Head of caudate nucleus (tissue), 42 donors: ENCODE data around the gene PRPF6.

Experiments
- DNase-seq, 42 donors: peaks; one replicate each; pipeline versions ENCODE4 v3.0.0 to v3.0.0-alpha.2; 2020 to 2021; ENCODE audit warnings: mixed read lengths in 7 of 42
- intact Hi-C: fragments of 100-400 bp; cut with DNase I; formaldehyde crosslinking; loops from one replicate; pipeline ENCODE4 v1.15.0; 2022

PRPF6 gene, protein sequence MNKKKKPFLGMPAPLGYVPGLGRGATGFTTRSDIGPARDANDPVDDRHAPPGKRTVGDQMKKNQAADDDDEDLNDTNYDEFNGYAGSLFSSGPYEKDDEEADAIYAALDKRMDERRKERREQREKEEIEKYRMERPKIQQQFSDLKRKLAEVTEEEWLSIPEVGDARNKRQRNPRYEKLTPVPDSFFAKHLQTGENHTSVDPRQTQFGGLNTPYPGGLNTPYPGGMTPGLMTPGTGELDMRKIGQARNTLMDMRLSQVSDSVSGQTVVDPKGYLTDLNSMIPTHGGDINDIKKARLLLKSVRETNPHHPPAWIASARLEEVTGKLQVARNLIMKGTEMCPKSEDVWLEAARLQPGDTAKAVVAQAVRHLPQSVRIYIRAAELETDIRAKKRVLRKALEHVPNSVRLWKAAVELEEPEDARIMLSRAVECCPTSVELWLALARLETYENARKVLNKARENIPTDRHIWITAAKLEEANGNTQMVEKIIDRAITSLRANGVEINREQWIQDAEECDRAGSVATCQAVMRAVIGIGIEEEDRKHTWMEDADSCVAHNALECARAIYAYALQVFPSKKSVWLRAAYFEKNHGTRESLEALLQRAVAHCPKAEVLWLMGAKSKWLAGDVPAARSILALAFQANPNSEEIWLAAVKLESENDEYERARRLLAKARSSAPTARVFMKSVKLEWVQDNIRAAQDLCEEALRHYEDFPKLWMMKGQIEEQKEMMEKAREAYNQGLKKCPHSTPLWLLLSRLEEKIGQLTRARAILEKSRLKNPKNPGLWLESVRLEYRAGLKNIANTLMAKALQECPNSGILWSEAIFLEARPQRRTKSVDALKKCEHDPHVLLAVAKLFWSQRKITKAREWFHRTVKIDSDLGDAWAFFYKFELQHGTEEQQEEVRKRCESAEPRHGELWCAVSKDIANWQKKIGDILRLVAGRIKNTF

DNA sequence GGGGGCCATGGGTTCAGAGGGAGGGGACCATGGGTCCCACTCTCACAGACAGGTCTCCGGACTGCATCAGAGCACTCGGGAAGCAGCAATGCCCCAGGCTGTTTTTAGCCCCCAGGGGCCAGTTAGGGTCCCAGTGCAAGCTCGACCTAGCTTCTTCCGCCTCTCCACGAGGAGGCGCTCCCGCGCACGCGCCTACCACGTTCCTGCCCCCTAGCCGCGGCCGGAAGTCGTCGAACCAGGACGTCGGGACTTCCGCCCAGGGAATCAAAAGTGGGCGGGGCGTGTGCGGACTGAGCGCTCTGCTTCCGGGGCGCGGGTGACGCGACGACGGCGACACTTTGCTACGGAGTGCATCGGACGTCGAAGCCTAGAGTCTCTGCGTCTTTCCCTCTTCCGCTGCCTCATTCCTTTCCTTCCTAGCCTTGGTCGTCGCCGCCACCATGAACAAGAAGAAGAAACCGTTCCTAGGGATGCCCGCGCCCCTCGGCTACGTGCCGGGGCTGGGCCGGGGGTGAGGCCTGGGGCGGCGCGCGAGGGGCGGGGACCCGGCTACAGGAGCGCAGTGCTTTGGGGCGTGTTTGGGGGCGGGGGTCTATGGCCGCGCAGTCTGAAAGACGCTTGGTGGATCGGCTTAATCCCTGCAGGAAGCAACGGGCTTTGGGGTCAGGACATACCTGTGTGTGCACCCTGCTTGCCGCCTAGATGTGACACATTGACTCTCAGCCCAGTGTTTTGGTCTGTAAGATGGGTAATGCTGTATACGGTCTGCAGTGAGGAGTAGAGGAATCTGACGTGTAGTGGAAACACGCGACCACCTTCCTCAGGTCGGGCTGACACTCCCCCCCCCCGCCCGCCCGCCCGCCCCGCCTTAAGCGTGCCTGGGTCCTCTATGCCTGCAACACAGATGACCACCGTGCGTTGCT, at the start of gene PRPF6:
TSS of gene PRPF6 (plus strand) at position 327 of the 923 bp plus-strand sequence. CDS start at position 441, 114 bp downstream.
- intact Hi-C loops, result no loop called here
- DNase-seq, result peak; percentile 91 to 98 (median 96)

DNA sequence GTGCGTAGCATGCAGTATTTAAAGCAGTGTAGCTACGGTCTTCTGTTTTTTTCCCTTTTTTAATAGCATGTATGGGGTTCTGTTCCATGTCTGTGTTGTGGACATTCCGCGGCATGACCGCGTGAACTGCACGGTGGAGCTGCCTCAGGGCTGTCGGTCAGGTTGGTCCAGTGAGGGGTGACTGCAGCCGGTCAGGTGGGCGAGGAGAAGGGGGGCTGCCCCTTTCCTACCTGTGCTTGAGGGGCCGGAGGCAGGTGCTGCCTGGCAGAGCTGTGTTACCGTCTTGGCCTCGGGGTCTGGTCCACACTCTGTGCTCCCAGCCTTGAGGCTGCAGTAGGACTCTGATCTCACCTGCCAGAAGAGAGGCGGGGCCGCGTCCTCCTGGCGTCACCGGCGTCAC, 49.2 kb upstream of the PRPF6 start:
- no peak for DNase-seq
- intact Hi-C loops, result no loop called here

DNA sequence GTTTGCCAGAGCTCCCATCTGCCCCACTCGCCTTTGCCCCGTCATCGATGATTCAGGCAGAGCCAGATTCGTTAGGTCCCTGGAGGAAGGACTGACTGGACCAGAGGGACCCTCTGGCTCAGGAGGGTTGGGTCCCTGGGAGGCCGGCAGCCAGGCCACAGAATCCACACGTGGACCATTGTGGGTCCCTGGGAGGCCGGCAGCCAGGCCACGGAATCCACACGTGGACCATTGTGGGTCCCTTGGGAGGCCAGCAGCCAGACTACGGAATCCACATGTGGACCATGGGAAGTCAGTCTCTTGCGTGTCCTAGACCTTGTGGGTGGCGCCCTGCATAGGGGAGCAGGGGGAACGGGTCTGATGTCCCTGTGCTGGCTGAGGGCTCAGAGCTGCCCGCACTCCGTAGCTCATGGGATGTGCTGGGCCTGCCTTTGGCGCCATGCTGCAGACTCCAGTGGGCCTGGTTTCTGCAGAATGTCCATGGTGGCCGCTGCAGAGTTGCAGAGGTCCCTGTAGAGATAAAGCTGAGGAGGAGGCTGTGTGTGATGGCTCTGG, 48.2 kb upstream of the PRPF6 start:
- intact Hi-C loops, result no loop called here
- DNase-seq, result no peak

DNA sequence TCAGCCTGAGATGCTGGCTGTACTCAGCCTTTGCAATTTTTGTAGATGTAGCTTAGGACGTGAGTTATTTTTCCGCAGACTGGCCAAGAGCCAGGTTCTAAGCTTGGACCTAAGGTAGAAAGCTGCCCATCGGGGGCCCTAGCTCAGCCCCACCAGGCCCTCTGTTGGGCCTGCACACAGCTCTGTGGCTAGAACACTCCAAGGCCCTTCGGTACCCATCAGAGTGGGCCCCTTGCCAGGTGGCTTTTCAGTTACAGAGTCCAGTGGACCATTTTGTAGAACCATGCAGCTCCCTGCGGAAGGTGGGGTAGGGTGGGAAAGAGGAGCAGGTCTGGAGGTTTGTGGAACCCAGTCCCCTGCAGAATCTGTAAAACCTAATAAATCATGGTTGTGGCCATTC, 47.3 kb upstream of the PRPF6 start:
- no peak for DNase-seq
- intact Hi-C loops, result no loop called here

DNA sequence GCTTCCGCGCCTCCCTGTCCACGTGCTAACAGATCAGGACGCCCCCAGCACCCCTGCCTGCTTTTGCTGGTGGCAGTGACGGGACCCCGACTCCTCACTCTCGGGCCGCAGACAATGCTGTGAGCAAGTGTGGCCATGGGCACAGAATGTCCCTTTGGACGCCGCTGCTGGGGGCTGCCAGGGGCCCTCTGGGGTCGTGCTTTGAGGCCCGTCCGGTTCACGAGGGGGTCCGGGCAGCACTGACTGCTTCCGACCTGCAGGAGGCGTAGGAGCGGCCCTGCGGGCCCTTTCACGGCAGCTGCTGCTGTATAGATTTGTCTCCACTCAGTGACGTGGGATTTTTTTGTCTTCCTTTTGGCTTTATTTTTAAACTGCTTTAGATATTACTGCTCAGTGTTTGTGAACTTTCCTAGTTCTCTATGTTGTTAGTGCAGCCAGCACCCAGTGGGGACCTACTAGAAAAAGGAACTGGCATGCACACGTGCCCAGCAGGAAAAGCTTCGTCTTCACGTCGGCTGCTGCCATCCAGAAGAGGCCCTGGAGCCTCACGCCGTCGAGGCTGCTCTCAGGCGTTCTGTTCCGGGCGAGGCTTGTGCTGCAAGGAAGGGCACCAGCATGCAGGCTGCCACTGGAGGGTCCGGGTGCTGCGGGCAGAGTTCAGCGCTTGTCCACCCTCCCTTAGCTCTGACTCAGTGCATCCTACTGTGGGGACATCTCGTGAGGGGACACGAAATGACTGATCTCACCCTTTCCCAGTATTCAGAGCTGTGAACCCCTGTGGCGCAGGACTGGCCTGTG, 46.5 kb upstream of the PRPF6 start:
- DNase-seq, result no peak
- intact Hi-C loops, result no loop called here

DNA sequence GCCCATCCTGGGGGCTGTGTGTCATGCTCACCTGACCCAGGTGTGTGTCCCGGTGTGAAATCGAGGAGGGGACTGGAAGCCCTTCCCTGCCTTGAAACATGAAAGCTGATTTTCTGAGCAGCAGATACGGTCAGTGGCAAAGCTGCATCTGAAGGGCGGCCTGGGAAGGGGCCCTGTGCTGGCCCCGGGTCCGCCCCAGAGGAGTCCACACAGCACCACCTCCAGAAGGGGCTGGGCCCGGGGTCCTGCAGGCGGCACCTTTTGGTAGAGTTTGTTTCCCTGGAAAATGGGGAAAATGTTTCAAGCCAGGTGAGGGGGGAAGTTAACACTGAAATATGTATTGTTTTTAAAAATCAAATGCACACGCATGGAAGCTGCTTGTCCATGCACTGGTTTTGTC, 45.5 kb upstream of the PRPF6 start:
- no peak for DNase-seq
- intact Hi-C loops, result no loop called here

DNA sequence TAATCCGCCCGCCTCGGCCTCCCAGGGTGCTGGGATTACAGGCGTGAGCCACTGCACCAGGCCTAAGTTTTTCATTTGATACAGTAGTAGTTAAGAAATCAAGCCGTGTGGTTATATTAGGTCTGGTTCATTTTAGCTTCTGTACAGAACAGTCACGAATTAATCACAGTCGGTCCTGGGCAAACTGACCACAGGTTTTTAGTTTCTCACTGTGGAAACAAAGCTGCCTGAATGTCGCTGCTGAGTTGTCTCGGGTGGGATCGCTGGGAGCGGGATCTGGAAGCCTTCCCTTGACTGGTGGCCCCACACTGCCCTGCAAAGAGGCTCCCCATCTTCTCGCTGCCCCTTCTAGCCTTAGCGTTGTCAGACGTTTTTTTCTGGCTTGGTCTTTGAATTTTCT, 43.3 kb upstream of the PRPF6 start:
- intact Hi-C loops, result no loop called here
- no peak for DNase-seq

DNA sequence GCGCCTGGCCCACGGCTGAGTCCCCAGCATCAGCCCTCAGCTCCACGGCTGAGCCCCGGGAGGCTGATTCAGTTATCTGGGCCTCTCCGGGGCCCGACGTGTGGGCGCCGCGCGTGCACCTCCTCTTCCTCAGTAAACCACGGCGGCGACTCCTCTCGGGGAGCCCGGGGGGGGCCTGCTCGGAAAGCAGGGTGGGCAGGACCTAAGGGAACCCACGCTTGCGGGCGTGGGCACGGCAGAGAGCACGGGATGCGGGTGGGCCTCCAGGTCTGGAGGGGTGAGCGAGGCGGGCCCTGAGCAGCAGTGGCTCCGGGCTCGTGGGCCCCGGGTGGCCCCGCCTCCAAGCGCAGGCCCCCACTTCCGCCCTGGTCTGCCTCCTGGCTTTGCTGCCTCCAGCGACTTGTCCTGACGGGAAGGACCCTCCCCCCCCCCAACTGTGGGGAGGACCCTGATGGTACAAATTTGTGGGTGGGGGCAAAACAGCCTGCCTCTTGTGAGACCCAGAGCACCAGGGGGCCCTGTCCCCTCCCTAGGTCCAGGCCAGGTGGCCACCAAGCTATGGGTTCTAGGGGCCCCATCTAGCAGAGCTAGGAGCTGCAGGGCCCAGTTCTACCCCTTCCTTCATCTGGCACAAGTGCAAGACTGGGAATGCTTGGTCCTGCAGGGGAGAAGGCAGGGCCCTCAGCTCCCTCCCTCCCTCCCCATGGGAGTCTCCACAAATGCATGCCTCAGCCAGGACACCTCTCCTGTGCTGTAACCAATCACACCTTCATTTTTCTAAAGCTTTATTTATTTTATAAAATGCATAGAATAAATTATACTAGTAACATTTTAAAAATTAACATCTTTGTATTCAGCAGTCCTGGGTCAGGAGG, 41.6 kb upstream of the PRPF6 start:
- intact Hi-C loops, result no loop called here
- peak in 1 of 42 donors; percentile 41 for DNase-seq

DNA sequence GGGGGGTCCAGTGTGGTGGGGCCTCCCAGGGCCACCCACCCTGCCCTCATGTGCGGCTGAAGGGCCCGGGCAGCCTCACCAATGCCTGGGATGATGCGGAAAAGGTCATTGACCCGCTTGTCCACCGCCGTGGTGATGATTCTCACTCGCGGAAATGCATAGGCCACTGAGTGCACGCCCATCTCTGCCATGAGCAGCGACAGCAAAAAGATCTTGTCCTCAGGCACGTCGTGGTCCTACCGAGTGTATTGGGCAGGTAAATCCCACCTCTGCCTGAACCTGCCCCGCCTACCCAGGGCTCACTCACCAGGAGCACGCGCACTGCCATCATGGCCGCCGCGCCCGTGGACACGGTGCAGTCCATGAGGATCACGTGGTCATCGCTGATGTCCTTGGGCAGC, 40.9 kb upstream of the PRPF6 start:
- intact Hi-C loops, result no loop called here

DNA sequence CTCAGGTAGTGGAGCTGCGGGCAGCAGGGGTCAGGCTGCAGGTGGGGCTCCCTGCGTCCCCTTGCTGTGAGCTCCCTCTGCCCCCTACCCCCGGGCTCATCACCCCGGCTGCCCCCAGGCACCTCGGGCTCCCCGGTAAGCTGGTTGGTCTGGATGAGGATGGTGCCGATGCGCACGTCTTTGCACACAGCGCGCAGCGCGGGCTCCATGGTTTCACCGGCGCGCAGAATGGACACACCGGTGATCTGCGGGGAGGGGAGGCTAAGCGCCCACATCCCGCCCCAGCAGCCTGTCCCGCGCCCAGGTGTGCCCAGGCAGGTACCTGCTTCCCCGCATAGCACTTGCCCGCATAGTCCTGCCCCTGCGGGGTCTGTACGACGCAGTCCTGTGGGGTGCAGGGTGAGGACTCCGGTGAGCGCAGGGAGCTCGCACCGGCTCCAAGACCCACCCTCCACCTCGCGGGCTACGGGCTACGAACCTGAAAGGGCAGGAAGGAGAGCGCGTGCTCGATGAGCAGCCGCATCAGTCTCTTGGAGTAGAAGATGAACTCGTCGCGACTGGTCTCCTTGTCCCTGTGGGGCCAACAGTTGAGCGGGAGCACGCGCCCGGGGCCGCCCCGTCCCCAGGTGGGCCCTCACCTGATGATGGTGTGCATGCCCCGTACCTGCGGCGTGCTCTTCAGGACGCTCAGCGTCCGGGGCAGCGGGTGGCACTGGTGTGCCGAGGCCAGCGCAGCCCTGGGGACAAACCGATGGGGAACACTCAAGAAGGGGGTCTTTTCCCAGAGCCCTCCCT, 40.3 kb upstream of the PRPF6 start:
- no peak for DNase-seq
- intact Hi-C loops, result no loop called here

More for the DNA sequence above, 40.9 kb upstream of the PRPF6 start:
- no peak for DNase-seq

DNA sequence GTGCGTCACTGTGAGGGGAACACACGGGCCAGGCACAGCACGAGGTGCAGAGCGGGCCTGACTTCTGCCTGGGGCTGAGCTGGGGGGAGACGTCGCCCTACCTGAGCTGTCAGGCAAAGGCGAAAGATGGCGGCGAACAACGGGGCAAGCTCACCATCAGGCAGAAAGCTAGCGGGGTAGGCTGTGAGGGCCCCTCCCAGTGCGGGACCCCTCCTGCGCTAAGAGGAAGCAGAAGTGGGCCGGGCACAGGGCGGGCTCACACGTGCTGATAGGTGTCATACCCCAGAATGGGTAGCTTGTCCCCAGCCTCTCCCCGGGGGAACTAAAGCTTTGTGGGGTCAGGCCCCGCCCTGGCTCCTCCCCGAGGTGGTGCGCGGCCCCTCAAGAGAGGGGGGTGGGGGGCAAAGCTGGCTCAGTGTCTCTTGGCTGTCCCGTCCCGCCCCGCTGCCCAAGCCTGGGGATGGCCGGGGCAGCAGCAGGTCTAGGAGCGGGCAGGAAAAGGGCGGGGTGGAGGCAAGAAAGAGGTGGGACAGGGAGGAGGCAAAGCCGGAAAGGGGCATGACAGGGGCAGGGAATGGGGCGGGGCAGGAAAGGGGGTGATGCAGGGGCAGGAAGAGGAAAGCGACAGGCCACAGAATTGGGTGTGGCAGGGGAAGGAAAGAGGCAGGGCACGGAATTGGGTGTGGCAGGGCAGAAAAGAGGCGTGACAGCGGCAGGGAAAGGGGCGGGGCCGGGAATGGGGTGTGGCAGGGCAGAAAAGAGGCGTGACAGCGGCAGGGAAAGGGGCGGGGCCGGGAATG, 39.5 kb upstream of the PRPF6 start:
- no peak for DNase-seq
- intact Hi-C loops, result no loop called here

DNA sequence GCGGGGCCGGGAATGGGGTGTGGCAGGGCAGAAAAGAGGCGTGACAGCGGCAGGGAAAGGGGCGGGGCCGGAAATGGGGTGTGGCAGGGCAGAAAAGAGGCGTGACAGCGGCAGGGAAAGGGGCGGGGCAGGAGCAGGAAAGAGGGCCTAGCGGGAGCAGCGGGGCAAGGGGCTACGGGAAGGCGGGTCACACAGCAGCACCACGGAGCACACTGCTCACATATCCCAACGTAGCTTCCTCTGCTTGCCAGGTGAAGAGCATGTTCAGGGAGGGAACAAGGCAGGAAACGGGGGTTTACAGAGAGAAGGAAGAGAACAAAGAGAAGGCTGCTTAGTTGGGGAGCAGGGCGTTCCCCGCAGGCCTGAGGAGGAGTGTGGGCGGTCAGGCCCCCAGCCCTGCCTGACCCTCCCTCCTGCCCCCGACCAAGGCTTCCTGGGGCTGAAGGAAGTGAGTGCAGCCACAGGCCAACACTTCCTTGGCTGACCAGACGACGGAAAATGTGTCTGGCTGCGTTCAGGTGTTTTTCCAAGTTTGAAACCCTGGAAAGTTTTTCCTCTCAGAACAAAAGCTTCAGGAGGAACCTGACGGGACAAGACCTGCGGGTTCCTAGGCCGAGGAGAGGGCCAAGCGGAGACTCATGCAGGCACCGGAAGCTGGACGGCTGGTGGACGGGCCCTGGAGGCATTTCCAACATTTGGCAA, 38.5 kb upstream of the PRPF6 start:
- intact Hi-C loops, result no loop called here
- DNase-seq, result no peak

DNA sequence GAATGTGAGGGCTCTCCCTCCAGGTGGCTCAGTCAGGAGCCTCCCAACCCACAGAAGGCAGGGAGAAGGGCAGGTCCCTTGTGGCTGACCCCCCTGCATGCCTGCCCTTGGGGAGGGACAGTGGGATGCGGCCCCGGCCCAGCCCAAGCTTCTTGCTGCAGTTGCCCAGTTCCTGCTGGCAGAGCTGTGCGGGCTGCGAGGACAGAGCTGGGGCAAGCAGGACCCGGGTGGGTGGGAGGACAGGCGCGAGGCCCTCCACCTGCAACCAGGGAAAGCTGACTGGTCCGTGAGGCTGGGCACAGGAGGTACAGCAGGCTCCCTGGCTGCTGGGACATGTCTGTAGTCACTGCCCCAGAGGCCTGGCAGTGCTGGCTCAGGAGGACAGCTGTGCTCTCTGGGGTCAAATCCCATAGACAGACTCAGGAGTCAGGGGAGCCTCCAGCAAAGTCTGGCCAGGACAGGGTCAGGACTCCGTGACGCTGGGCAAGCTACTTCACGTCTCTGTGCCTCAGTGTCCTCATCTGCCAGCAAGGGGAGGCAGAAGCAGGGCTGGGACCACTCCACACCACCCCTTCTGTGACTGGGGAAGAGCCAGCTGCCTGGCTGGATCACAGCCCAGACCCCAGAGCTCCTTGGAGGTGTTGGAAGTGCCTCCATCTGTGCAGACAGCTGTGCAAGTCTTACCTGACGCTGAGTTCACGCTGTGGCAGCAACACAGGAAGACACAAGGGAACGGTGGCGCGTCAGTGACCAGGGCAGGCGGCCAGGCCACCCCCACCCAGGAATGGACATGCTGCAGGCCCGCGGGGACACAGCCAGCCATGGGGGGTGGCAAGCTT, 37.7 kb upstream of the PRPF6 start:
- intact Hi-C loops, result no loop called here
- DNase-seq, result no peak

DNA sequence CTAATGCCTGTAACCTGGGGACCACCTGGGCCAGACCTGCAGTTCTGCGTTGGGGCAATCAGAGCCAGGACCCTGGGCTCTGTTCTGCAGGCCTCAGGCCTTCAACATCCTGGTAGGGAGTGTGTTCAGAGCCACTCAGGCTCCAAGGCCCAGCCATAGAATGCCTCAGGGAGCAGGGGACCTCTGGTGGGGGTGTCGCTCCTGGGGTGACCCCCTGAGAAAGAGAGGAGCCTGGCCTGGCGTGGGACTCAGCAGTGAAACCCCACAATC, 37.2 kb upstream of the PRPF6 start:
- intact Hi-C loops, result no loop called here
- no peak for DNase-seq
